ENCODE results near the gene ADCY9.

GRCh38 chr16:4093495-4094126 lies 22.6 kb downstream of the ADCY9 start:
- TF ChIP-seq, protein P1, sequence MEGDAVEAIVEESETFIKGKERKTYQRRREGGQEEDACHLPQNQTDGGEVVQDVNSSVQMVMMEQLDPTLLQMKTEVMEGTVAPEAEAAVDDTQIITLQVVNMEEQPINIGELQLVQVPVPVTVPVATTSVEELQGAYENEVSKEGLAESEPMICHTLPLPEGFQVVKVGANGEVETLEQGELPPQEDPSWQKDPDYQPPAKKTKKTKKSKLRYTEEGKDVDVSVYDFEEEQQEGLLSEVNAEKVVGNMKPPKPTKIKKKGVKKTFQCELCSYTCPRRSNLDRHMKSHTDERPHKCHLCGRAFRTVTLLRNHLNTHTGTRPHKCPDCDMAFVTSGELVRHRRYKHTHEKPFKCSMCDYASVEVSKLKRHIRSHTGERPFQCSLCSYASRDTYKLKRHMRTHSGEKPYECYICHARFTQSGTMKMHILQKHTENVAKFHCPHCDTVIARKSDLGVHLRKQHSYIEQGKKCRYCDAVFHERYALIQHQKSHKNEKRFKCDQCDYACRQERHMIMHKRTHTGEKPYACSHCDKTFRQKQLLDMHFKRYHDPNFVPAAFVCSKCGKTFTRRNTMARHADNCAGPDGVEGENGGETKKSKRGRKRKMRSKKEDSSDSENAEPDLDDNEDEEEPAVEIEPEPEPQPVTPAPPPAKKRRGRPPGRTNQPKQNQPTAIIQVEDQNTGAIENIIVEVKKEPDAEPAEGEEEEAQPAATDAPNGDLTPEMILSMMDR (IDR thresholded peaks at IDR 0.05) = no peak
- no peak for TF ChIP-seq POLR2A (IDR thresholded peaks at IDR 0.05)
